GM18502 (cell line): Measurements from ENCODE around the gene MXD1.
A peak's percentile ranks its signal among the peaks of the same experiment; 100 is the strongest.

Experiments
- ATAC-seq: cut with Tn5 transposase; IDR thresholded peaks from one replicate; pipeline ENCODE4 v1.9.1; 2021; ENCODE audit warnings: mild to moderate bottlenecking; ENCODE audit not compliant: unreplicated experiment, poor library complexity

MXD1 gene

GRCh38 chr2:69933254-69933828 lies 18.4 kb downstream of the MXD1 start:
- ATAC-seq: no peak

- no peak for ATAC-seq
Observed at GRCh38 chr2:69933839-69934613, 19.1 kb downstream of the MXD1 start.

GRCh38 chr2:69934614-69934908 lies 19.7 kb downstream of the MXD1 start:
- no peak for ATAC-seq

GRCh38 chr2:69935011-69935410 lies 20.1 kb downstream of the MXD1 start:
- no peak for ATAC-seq

GRCh38 chr2:69936906-69937305 lies 22.0 kb downstream of the MXD1 start:
- ATAC-seq: no peak

GRCh38 chr2:69937968-69938367 lies 23.1 kb downstream of the MXD1 start:
- no peak for ATAC-seq

- no peak for ATAC-seq
Observed at GRCh38 chr2:69939722-69940121, 24.8 kb downstream of the MXD1 start.

- ATAC-seq: no peak
Observed at GRCh38 chr2:69940691-69941090, 25.8 kb downstream of the MXD1 start.

- ATAC-seq: no peak
Observed at GRCh38 chr2:69943000-69943842, 28.3 kb downstream of the MXD1 start.

- no peak for ATAC-seq
Observed at GRCh38 chr2:69943843-69944525, 29.1 kb downstream of the MXD1 start.

- ATAC-seq: no peak
Observed at GRCh38 chr2:69944756-69945155, 29.8 kb downstream of the MXD1 start.

- ATAC-seq: no peak
Observed at GRCh38 chr2:69945441-69945840, 30.5 kb downstream of the MXD1 start.

- ATAC-seq: no peak
Observed at GRCh38 chr2:69945941-69946340, 31.0 kb downstream of the MXD1 start.

- ATAC-seq: peak; percentile 85
Observed at GRCh38 chr2:69946351-69947324, 31.7 kb downstream of the MXD1 start.

GRCh38 chr2:69947325-69947931 lies 32.5 kb downstream of the MXD1 start:
- no peak for ATAC-seq

GRCh38 chr2:69948032-69948962 lies 33.4 kb downstream of the MXD1 start:
- no peak for ATAC-seq

GRCh38 chr2:69948963-69949645 lies 34.2 kb downstream of the MXD1 start:
- no peak for ATAC-seq

GRCh38 chr2:69950241-69950640 lies 35.3 kb downstream of the MXD1 start:
- no peak for ATAC-seq
